Upper lobe of right lung (tissue), 1 donor: ENCODE data around the gene SCTR. TPM values are rescaled to one million over a fixed set of nuclear protein-coding genes. Genes with fewer than 3 reads are reported as not detected.

Experiments
- ATAC-seq: fragments of 200-7000 bp; cut with Tn5 transposase; one replicate; pipeline ENCODE4 v1.9.1; 2020; ENCODE audit warnings: mild to moderate bottlenecking, moderate library complexity
- DNase-seq: peaks from one replicate; pipeline ENCODE4 v3.0.0-alpha.2; 2020
- H3K27ac ChIP-seq: fragments of 200-600 bp; one replicate; pipeline ENCODE4 v1.8.0; 2022
- H3K27me3 ChIP-seq: fragments of 200-600 bp; one replicate; pipeline ENCODE4 v1.8.0; 2022; ENCODE audit warnings: mild to moderate bottlenecking
- H3K36me3 ChIP-seq: fragments of 200-600 bp; one replicate; pipeline ENCODE4 v1.8.0; 2022
- H3K4me1 ChIP-seq: fragments of 200-600 bp; one replicate; pipeline ENCODE4 v1.8.0; 2022
- H3K4me3 ChIP-seq: fragments of 200-600 bp; one replicate; pipeline ENCODE4 v1.8.0; 2022; ENCODE audit warnings: mild to moderate bottlenecking
- H3K9me3 ChIP-seq: fragments of 200-600 bp; one replicate; pipeline ENCODE4 v1.8.0; 2022
- CTCF ChIP-seq: fragments of 200-600 bp; IDR thresholded peaks from one replicate; pipeline ENCODE4 v1.8.0; 2022; ENCODE audit warnings: antibody characterized with exemption
- intact Hi-C: fragments of 100-400 bp; cut with DNase I; formaldehyde crosslinking; loops from one replicate; pipeline ENCODE4 v1.11.0; 2022
- total RNA-seq: library from RNA; stranded (reverse); fragmentation: NEBNext Ultra II Directional; extraction: Animal tissue kit (Norgen Biotek cat#: 25700); gene quantifications from one replicate; pipeline ENCODE4 v1.2.1, GENCODE V29; 2021
- donor health status: DM: no; HTN: yes; CAD: no; lungs with severe emphysema.

The SCTR gene
- total RNA-seq, 1 donor from 2014 or later, result 21.0 TPM

GRCh38 chr2:119463990-119464389 is 60.3 kb downstream of the SCTR start:
- Histone ChIP-seq H3K27me3 (no peaks in the 10 kb centered on the region), H3K36me3 (no peaks in the 10 kb centered on the region), H3K9me3 (no peaks in the 10 kb centered on the region), H3K27ac (no peak overlapping the region), H3K4me3 (no peak overlapping the region), H3K4me1 (peaks cover 4% of the 10 kb centered on the region)
- ATAC-seq, result no peak
- intact Hi-C loops, result no loop called here
- DNase-seq, result no peak
- no peak for TF ChIP-seq CTCF

GRCh38 chr2:119463136-119463535 is 61.1 kb downstream of the SCTR start:
- intact Hi-C loops, result no loop called here
- no peak overlapping the region for H3K4me3 ChIP-seq
- no peak for TF ChIP-seq CTCF
- no peaks in the 10 kb centered on the region for H3K36me3 ChIP-seq
- H3K27ac ChIP-seq, result no peak overlapping the region
- no peaks in the 10 kb centered on the region for H3K27me3 ChIP-seq
- H3K9me3 ChIP-seq, result no peaks in the 10 kb centered on the region
- H3K4me1 ChIP-seq, result no peaks in the 10 kb centered on the region
- no peak for DNase-seq
- no peak for ATAC-seq

- Histone ChIP-seq H3K4me1 (no peaks in the 10 kb centered on the region), H3K9me3 (no peaks in the 10 kb centered on the region), H3K27me3 (no peaks in the 10 kb centered on the region), H3K27ac (no peak overlapping the region), H3K36me3 (no peaks in the 10 kb centered on the region), H3K4me3 (no peak overlapping the region)
- no peak for ATAC-seq
- DNase-seq, result no peak
- intact Hi-C loops, result no loop called here
- TF ChIP-seq CTCF, result no peak
Measured at GRCh38 chr2:119462574-119462973, 61.7 kb downstream of the SCTR start.

- H3K9me3 ChIP-seq, result no peaks in the 10 kb centered on the region
- no peak overlapping the region for H3K27ac ChIP-seq
- DNase-seq, result no peak
- no peaks in the 10 kb centered on the region for H3K36me3 ChIP-seq
- no peak for ATAC-seq
- no peak for TF ChIP-seq CTCF
- H3K27me3 ChIP-seq, result no peaks in the 10 kb centered on the region
- no peaks in the 10 kb centered on the region for H3K4me1 ChIP-seq
- H3K4me3 ChIP-seq, result no peak overlapping the region
- intact Hi-C loops, result no loop called here
Measured at GRCh38 chr2:119461811-119462210, 62.5 kb downstream of the SCTR start.

- Histone ChIP-seq H3K27ac (no peak overlapping the region), H3K4me3 (no peak overlapping the region), H3K27me3 (no peaks in the 10 kb centered on the region), H3K36me3 (no peaks in the 10 kb centered on the region), H3K4me1 (no peaks in the 10 kb centered on the region), H3K9me3 (no peaks in the 10 kb centered on the region)
- ATAC-seq (no peak), DNase-seq (no peak)
- intact Hi-C loops, result no loop called here
- no peak for TF ChIP-seq CTCF
Measured at GRCh38 chr2:119460076-119460475, 64.2 kb downstream of the SCTR start.

DNA sequence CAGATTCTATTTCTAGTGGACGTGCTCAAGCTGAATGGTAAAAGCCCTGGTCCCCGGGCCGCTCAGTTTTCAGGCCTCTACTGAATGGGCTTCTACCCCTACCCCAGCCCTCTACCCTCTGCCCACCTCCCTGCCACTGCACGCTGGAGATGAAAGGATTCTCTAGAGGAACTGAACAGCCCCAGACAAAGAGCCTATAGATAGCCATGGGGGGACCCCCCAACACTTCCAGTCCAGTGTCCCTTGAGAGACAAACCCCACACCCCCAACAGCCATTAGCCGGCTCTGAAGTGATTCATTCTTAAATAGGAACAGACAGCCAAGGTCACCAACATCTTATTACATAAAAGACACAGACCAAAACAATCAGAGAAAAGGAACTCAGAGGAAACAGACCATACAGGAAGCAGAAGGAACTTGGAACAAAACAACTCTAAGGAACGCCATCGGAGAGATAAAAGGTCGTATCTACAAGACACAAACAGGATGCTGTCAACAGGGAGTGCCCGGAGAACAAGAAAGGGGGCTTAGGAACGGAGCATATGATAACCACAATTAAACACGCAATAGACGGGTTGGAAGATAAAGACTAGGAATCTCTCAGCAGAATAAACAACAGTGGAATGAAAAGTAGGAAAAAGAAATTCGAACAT is 69.1 kb downstream of the SCTR start:
- no peak for DNase-seq
- Histone ChIP-seq H3K27me3 (no peaks in the 10 kb centered on the region), H3K4me3 (no peak overlapping the region), H3K9me3 (no peaks in the 10 kb centered on the region), H3K36me3 (no peaks in the 10 kb centered on the region), H3K27ac (no peak overlapping the region), H3K4me1 (no peaks in the 10 kb centered on the region)
- ATAC-seq, result peak; percentile 11
- intact Hi-C loops, result no loop called here
- no peak for TF ChIP-seq CTCF
